GM18909 (cell line): ENCODE results near the gene LRRC43.

ENCODE experiments used
- ATAC-seq: cut with Tn5 transposase; IDR thresholded peaks from one replicate; pipeline ENCODE4 v1.9.1; 2021; ENCODE audit warnings: mild to moderate bottlenecking; ENCODE audit not compliant: unreplicated experiment, poor library complexity

Gene LRRC43

GRCh38 chr12:122207391-122207790, 24.5 kb downstream of the LRRC43 start:
- no peak for ATAC-seq

GRCh38 chr12:122208073-122208820, 25.3 kb downstream of the LRRC43 start:
- no peak for ATAC-seq

GRCh38 chr12:122215771-122216170, 32.8 kb downstream of the LRRC43 start:
- no peak for ATAC-seq

GRCh38 chr12:122216445-122216844, 33.5 kb downstream of the LRRC43 start:
- no peak for ATAC-seq

GRCh38 chr12:122225683-122226365, 42.9 kb downstream of the LRRC43 start, which contains the start of gene DIABLO:
Gene DIABLO, minus strand, starts transcription at chr12:122226052. Its CDS starts 38 bp downstream, at chr12:122226014.
- ATAC-seq: peak; percentile 93

- no peak for ATAC-seq
Measured at GRCh38 chr12:122226366-122227125, 43.6 kb downstream of the LRRC43 start.

- ATAC-seq: no peak
Measured at GRCh38 chr12:122227341-122227740, 44.4 kb downstream of the LRRC43 start.

GRCh38 chr12:122228092-122228491, 45.2 kb downstream of the LRRC43 start:
- ATAC-seq: no peak

- ATAC-seq: no peak
Measured at GRCh38 chr12:122230798-122231197, 47.9 kb downstream of the LRRC43 start.

GRCh38 chr12:122232691-122233090, 49.8 kb downstream of the LRRC43 start:
- ATAC-seq: no peak

- no peak for ATAC-seq
Measured at GRCh38 chr12:122235741-122236140, 52.8 kb downstream of the LRRC43 start.

- no peak for ATAC-seq
Measured at GRCh38 chr12:122238861-122239260, 55.9 kb downstream of the LRRC43 start.

GRCh38 chr12:122243965-122244364, 61.0 kb downstream of the LRRC43 start:
- ATAC-seq: no peak

GRCh38 chr12:122244565-122245371, 61.8 kb downstream of the LRRC43 start:
- no peak for ATAC-seq

- no peak for ATAC-seq
Measured at GRCh38 chr12:122245553-122245952, 62.6 kb downstream of the LRRC43 start.

- no peak for ATAC-seq
Measured at GRCh38 chr12:122250047-122250446, 67.1 kb downstream of the LRRC43 start.

- ATAC-seq: no peak
Measured at GRCh38 chr12:122250536-122250935, 67.6 kb downstream of the LRRC43 start.
